Measurements from ENCODE around the gene ITGB5.
"Not testable (repeated sequence)": the region's sequence is repeated elsewhere in the genome, so short reads cannot be mapped to it uniquely, and the experiment has no call there.

ITGB5 gene

DNA sequence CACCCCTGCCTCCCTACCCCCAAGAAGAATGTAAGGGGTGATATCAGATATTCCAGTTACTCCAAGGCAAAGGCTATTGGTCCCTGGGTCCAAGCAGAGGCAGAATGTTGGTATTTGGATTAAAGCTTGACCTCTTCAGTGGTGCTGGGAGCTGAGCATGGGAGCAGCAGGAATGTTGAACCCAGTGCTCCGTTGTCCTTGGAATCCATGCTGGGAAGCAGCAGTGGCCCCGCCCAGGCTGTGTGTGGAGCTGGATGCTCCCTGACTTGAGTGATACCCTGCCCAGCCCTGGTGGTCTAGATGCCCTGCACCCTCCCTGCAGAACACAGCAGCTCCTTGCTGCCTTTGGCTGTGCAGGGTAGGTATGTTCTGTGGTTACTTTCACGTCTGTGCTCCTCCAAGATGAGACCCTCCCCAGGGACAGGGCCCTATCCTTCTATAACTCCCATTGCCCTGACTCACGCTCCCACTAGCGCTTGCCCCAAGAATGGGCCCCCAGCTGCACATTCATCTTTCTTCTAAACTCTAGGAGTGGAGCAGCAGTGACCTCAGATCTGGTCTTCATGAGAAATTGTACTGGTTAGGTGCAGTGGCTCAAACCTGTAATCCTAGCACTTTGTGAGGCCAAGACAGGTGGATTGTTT is 121.8 kb downstream of the ITGB5 start:
- no peak for DNase-seq

DNA sequence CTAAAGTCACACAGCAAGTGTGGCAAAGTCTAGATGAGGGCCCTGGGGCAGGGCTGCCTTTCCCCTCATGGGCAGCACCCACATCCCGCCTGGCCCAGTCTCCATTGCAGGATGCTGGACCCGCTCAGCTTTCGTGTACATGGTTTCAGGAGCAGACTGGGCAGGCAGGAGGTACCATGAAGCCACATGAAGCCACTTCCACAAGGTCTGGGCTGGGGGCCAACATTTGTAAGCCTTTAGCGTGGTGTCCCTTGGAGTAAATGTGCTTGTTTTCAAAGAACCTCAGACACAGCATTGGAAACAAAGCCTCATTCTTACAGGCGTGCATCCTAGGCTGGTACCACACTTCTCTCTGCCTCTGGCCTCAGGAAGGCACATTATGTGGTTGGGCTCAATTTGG is 122.4 kb downstream of the ITGB5 start:
- no peak for DNase-seq

DNA sequence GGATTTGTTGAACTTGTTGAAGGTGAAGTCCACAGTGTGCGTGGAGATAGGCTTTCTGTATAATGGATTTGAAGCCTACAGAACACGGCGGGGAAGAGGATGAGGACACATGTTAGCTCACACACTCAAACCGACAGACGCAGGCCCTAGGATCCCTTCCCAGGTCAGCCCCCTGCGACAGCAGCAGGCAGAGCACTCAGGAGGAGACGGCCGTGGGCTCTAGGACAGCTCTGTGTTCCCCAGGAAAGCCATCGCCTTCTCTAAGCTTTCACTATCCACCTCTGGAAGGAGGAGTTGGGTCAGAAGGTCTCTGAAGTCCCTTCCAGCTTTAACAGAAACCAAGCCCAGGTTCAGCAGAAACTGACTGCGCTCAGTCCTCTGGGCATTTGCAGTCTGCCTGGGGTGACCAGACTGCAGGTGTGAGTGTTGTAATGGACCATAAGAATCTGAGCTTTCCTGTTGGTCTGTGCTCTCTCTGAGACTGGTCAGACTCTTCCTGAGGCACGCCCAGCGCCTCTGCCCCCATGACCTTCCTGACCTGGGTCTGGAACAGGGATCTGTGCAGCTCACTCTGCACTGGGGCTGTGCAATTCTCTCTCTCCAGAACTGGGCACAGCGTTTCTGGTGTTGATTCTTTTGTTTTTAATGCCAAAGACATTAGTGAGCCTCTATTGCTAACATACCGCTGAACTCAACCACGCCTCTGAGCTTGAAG is 123.4 kb downstream of the ITGB5 start:
- DNase-seq = no peak

DNA sequence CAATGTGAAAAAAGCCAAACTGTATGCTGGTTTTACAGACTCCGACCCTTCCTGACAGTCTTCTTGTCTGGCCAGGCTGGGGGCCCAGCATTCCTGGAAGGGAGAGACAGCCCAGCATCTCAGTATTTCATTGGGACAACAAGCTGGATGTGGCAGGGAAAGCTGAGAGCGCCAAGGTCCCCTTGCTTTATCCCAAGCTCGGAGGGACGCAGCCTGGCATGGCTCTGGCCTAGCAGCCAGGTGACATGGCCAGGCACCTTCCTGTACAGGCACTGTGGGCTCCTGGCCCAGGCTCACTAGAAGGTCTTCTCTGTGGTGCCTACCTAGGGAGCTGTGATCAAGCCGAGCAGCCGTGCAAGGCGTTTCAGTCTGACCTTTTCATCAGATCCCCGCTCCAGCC is 124.0 kb downstream of the ITGB5 start:
- DNase-seq = no peak

DNA sequence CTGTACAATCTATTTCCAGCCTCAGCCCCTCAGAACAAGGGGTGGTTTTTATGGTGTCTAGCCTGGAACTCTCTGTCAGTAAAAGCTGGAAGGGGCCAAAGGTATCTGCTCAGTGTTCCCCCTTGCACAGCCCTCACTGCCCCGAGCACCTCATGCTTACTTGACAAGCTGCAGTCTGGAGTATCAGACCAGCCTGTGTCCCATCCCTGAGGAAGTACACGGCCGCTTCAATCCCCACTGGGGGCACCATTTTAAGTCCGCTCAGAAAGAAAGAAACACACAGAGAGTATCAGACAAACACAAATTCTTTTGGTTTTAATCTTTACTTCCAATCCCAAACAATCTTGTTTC is 124.5 kb downstream of the ITGB5 start:
- no peak for DNase-seq

DNA sequence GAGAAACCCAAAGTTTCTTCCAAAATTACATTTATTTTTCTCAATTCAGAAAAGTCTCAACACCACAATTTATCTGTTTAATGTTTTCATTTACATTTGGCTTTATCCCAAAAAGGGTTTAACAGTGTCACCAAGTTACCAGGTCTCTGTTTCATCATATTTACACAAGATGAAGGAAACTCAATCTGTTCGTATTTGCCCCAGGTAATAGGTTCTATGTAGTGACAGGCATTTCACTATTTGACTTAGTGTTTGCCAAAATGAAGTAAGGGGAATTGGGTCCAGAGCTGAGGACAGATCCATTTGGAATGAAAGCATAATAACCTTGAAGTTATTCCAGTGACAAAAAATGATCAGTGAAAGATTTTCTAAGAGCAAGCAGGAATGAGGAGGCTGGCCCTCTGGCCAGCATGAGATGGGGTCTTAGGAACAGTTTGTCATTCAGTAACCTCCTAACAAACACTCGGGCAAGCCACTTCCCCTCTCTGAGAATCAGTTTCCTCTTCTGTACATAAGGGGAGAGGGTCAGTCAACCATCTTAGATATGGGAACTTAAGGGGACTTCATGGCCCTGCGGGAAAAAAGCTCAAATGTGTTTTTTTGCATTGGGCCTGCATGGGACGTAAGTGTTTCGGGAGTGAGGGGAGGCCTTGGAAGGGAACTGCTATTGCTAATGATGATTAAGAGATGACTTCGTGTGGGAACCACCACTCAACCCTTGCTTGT is 125.1 kb downstream of the ITGB5 start:
- DNase-seq = no peak

DNA sequence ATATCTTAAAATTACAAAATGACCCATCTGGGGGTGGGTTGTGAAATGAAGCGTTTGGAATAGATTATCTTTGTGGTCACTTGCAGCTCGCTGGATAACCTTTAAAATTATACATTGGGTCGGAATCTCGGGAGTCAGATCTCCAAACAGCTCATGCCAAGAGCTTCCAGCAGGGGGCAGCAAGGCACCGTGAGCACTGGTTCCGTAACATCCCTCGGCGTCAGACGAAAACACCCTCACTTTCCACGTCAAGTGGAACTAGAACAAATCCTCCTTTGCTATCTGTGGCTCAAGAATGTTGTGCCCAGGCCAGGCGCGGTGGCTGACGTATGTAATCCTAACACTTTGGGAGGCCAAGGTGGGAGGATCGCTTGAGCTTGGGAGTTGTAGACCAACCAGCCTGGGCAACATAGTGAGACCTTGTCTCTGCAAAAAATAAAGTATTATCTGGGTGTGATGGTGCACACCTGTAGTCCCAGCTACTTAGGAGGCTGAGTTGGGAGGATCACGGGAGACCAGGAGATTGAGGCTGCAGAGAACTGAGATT is 125.8 kb downstream of the ITGB5 start:
- peak; percentile 58 for DNase-seq

DNA sequence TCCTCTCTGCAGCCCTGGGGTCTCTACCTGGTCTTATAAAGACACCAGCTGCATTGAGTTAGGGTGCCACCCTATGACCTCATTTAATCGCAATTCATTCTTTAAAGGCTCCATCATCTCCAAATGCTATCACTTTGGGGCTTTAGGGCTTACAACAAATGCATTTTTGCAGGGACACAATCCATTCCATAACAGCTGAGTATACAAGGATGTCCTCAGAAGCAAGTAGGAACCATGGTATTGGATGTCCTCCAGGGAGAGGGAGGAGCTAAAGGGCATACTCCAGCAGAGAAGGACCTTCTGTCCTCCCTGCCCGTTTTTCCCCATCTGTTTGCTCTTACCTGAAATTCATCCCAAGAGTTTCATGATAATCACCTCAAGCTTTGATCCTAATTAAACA is 126.6 kb downstream of the ITGB5 start:
- DNase-seq = no peak

DNA sequence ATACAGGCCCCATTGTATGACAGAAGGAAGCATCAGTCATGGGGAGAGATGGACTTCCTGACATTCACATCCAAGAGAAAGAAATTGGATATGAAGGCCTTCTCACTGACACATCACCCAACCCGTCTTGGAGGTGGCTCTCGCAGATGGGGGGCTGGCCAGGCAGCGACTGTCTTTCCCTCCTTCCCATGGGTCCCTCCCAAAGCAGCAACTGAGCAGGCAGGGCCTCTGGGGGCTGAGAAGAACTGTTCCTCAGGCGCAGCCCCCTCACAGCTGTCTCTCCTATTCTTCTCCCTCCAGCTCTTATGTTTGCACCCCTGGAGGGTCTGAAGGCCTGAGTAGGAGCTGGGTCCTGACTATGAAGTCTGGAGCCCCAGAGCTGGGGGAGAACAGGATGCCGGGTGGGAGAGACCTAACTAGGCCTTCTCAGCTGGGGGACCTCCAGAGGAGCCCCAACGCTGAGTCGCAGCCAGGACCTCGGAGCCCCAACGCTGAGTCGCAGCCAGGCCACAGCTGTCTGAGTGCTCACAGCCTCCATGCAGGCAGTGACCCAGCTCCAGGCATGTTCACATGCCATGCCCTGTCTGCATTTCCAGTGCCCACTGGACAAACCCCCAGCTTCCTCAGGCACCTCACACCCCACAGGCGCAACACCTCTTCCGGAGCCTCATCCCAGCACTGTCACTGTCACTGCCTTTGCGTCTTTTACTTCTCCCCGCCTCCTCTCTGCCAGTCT is 127.3 kb downstream of the ITGB5 start:
- DNase-seq = no peak

DNA sequence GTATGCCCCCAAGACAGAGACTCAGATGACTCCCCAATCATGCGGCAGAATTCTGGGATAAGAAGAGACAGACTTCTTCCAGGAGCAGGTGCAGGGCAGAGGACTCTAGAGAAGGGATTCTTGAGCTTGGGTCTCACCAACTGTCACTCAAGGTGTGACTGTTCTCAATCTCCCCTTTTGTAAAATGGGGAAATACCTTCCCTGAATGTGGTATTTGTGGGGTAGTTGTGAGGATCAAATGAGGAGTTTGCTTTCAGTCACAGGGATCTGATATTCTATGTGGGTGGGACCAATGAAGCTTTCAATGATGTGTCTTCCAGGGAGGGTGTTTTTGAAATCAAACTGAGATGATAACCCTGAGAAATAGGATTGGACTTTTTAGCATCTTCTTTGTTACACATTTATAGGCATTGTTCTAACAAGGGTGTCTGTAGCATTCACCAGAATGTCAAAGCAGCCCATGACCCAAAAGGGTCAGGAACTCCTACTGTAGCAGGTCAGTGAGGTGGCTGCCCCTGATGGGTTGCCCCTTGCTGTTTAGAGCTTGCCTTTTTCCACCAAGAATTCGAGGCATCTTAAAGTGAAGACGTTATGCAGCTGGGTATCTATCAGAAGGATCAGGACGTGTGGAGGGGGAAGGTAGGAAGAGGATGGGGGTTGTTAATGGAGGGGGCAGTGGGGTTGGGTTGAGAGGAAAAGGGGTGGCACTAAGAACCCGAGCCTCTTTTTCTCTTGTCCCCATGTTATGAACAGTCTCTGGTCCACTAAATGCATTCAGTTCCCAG is 128.1 kb downstream of the ITGB5 start:
- DNase-seq = no peak

DNA sequence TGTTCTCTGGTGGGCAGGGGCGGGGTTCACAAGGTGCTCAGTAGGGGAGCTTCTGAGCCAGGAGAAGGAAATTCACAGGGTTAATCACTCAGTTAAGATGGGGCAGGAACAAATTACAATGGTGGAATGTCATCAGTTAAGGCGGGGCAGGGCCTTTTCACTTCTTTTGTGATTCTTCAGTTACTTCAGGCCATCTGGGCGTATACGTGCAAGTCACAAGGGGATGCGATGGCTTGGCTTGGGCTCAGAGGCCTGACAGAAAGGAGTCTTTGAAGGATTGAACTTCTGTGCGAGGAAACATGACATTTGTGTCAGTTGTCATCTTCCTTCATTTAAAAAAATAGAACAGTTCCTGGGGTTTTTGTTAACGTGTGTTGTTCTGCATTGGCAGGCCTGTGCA is 129.2 kb downstream of the ITGB5 start:
- DNase-seq = not testable (repeated sequence)

DNA sequence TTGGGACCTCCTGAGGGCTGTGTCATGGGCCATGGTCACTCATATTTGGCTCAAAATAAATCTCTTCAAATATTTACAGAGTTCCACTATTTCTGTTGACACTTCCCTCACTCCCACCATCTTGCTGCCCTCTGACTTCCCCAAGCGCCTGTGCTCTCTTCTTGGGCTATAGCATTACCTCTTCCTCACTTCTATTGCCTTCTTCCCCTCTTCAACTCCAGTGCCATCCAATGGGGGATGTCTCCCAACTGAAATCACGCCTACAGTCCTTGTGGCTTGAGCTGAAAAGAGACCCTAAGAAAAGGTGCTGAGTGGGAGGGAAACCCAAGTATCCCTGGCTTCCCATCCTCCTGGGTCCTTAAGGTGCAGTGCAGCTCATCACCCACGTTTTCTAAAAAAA is 135.1 kb downstream of the ITGB5 start:
- no peak for DNase-seq

DNA sequence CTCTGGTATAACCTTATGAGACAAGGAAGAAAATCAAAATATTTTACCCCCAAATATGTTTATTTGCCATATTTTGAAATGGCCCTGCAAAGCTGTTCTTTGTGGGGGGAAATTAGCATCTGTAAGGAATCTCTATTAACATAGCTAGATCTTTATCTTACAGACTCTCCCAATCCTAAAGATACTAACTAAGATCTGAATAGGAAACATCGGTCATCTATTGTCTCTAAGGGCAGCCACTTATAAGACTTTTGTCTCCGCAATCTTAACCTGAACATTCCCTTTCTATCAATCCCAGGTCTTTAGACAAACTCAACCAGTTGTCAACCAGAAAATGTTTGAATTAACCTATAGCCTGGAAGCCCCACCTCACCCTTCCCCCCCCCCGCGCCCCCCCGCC is 135.7 kb downstream of the ITGB5 start:
- DNase-seq = no peak

DNA sequence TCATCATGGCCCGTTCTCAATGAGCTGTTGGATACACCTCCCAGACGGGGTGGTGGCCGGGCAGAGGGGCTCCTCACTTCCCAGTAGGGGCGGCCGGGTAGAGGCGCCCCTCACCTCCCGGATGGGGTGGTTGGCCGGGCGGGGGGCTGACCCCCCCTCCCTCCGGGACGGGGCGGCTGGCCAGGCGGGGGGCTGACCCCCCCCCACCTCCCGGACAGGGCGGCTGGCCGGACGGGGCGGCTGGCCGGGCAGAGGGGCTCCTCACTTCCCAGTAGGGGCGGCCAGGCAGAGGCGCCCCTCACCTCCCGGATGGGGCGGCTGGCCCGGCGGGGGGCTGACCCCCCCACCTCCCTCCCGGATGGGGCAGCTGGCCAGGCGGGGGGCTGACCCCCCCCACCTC is 137.3 kb downstream of the ITGB5 start:
- DNase-seq = not testable (repeated sequence)

DNA sequence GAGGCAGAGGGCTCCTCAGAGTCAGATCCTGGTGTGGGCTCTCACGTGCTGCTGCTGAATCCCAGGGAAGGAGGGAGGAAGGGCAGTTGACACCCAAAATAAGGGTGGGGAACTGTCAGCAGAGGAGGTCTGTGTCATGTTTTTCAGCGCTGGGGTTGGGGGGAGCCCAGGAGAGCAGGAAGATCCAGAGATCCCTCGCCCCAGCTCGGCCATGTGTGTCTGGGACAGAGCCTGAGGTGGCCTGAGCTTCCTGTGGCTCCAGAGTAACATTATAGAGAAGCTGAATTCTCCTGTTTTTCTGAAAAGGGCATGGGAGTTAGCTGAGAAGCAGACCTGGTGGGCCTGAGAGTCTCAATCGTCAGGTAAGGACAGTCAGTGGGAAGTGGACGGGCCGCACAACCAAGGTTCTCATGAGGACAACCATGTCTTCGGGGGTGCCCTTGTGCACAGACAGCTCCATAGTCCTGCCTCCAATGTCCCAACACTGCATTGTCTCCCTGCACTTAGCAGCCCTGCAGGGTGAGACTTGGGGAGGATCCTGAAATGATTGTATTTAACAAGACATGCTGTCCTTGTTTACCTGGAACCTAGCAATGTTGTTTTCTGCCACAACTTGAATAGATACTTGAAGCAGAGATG is 138.5 kb downstream of the ITGB5 start:
- DNase-seq = no peak

DNA sequence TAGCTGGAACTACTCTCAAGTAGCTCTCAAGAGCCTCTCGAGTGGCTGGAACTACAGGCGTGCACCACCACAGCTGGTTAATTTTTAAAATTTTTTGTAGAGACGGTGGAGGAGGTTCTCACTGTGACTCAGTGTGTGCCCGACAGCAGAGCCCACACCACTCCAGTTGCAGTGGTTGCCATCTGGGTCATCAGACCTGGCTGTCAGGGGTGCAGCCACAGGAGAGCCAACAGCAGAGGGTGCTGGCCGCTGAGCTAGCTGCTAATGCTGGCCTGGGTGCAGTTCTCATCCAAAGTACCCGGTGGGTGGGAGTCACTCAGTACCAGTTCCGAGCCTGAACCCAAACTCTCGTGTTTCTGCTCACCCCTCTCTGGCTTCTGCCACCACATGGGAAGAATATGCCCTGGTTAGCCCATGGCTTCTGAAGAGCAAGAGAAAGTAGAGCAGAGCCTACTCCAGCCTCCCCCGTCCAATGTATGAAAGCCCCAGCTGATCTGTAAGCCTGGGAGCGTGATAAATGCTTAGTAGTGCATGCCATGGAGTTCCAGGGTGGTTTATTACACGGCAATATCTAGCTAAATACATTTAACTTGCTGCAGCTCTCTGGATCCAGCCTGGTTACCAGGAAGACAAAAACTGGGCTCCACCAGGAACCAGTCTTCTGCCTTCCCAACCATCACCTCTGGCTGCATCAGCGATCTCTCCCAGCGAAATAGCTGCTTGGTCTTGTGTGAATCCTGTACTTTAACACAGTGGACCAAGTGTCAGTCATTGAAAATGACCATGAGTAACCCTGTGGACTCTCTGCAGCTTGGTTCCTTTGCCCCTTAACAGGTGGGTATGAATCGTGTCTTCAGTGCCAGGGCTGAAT is 139.8 kb downstream of the ITGB5 start:
- no peak for DNase-seq

DNA sequence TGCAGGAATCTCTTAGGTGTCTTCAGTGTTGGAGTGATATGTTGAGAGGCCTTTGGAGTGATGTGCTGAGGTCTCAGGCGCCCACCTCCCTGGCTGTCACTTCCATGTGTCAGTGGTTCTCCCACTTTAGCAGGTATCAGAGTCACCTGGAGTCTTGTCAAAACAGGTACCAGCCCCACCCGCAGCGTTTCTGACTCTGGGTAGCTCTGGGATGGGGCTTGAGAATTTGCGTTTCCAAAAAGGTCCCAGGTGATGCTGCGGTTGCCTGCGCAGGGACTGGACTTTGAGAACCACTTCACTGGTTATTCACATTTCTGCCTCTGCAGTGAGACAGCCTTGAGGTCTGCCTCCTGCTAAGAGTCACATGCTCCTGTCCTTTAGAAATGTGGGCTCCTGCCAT is 141.4 kb downstream of the ITGB5 start:
- DNase-seq = no peak

DNA sequence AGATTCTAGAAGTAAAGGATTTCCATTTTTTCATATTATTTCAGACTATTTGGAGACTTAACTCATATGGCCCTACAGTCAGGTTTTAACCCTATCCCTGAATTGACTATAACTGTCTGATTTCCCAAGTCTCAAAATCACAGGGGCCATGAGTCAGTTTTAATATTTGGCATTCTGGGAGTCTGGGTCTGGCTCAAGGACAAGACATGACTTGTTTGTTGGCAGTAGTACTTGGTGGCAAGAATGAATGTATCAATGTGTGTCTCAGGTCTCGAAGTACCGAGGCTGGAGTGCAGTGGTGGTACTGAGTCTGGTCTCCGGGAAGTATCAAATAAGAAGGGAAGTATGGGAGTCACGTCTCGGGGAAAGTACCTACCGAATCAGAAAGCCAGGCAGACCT is 146.1 kb downstream of the ITGB5 start:
- no peak for DNase-seq

DNA sequence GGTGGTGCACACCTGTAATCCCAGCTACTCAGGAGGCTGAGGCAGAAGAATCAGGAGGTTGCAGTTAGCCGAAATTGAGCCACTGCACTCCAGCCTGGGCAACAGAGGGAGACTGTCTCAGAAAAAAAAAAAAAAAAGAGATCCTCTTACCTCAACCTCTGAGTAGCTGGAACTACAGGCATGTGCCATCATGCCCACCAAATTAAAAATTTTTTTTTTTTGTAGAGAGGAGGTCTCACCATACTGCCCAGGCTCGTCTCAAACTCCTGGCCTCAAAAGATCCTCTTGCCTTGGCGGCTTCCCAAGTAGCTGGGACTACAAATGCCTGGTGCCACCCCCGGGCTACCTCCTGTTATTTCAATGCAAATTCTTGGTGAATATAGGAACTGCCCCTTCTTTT is 155.4 kb downstream of the ITGB5 start:
- no peak for DNase-seq

DNA sequence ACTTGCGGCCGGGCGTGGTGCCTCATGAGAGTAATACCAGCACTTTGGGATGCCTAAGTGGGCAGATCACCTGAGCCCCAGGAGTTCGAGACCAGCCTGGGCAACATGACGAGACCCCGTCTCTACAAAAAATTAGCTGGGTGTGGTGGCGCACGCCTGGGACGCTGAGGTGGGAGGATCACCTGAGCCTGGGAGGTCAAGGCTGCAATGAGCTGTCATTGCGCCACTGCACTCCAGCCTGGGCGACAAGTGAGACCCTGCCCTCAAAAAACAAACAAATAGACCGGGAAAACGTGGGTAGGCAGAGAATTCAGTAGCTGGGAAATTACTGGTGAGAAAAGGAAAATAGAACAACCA is 156.2 kb downstream of the ITGB5 start:
- no peak for DNase-seq
